ENCODE data around the gene BRMS1L.

- TF ChIP-seq, protein P1, sequence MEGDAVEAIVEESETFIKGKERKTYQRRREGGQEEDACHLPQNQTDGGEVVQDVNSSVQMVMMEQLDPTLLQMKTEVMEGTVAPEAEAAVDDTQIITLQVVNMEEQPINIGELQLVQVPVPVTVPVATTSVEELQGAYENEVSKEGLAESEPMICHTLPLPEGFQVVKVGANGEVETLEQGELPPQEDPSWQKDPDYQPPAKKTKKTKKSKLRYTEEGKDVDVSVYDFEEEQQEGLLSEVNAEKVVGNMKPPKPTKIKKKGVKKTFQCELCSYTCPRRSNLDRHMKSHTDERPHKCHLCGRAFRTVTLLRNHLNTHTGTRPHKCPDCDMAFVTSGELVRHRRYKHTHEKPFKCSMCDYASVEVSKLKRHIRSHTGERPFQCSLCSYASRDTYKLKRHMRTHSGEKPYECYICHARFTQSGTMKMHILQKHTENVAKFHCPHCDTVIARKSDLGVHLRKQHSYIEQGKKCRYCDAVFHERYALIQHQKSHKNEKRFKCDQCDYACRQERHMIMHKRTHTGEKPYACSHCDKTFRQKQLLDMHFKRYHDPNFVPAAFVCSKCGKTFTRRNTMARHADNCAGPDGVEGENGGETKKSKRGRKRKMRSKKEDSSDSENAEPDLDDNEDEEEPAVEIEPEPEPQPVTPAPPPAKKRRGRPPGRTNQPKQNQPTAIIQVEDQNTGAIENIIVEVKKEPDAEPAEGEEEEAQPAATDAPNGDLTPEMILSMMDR (conservative IDR thresholded peaks at IDR 0.05; ENCODE audit: low read depth, low read length) = no peak
- TF ChIP-seq POLR2A (IDR thresholded peaks at IDR 0.05; ENCODE audit: low read depth, low read length) (no peak), RCOR1 (IDR thresholded peaks at IDR 0.05; ENCODE audit: insufficient replicate concordance, low read length) (no peak), RAD21 (IDR thresholded peaks at IDR 0.05; ENCODE audit: low read length) (no peak), NFE2L2 (IDR thresholded peaks at IDR 0.05; ENCODE audit: low read depth, low read length) (no peak), RFX5 (IDR thresholded peaks at IDR 0.05; ENCODE audit: low read depth, low read length) (no peak), CEBPB (IDR thresholded peaks at IDR 0.05; ENCODE audit: low read depth, low read length) (no peak), MXI1 (IDR thresholded peaks at IDR 0.05; ENCODE audit: borderline replicate concordance, low read depth, low read length) (no peak), MAFK (IDR thresholded peaks at IDR 0.05; ENCODE audit: low read depth, low read length) (no peak), MAZ (IDR thresholded peaks at IDR 0.05; ENCODE audit: borderline replicate concordance, low read depth, low read length) (no peak)
These were observed 35.2 kb downstream of the BRMS1L start for GRCh38 chr14:35861204-35861868.

Data from IMR-90 (cell line).